Nephron (organoid): ENCODE measurements around the gene RYR2.

Source experiments
- H3K27ac Mint-ChIP-seq, 3 experiments: 2 replicates each; pipeline ENCODE4 v1.8.0; 2020; ENCODE audit warnings: mixed read lengths in 3 of 3, mild to moderate bottlenecking in 2 of 3, moderate library complexity in 1 of 3
- H3K27me3 Mint-ChIP-seq: 2 replicates; pipeline ENCODE4 v1.8.0; 2021; ENCODE audit warnings: low read depth, mild to moderate bottlenecking, moderate library complexity, mixed read lengths
- H3K36me3 Mint-ChIP-seq: 2 replicates; pipeline ENCODE4 v1.8.0; 2020; ENCODE audit warnings: low read depth, mixed read lengths
- H3K4me1 Mint-ChIP-seq: 2 replicates; pipeline ENCODE4 v1.8.0; 2020; ENCODE audit warnings: mixed read lengths
- H3K4me3 Mint-ChIP-seq, 3 experiments: 2 replicates each; pipeline ENCODE4 v1.8.0; 2020; ENCODE audit warnings: mild to moderate bottlenecking in 3 of 3, mixed read lengths in 3 of 3, moderate library complexity in 2 of 3
- H3K9me3 Mint-ChIP-seq: 2 replicates; pipeline ENCODE4 v1.8.0; 2020; ENCODE audit warnings: mixed read lengths
- CTCF ChIP-seq, 3 experiments: fragments of 200-600 bp; sonication (generic); IDR thresholded peaks; one replicate each; pipeline ENCODE4 v1.5.0; 2021; ENCODE audit warnings: antibody characterized with exemption in 3 of 3; ENCODE audit not compliant: unreplicated experiment in 3 of 3

Gene RYR2

GRCh38 chr1:237316352-237316751 lies 274.4 kb downstream of the RYR2 start:
- H3K9me3 Mint-ChIP-seq, result peaks cover 3% of the 10 kb centered on the region
- H3K4me3 Mint-ChIP-seq, result no peak overlapping the region
- H3K27ac Mint-ChIP-seq, result no peak overlapping the region
- no peaks in the 10 kb centered on the region for H3K36me3 Mint-ChIP-seq
- peaks cover 8% of the 10 kb centered on the region for H3K4me1 Mint-ChIP-seq
- no peak for TF ChIP-seq CTCF (IDR thresholded peaks at IDR 0.05; ENCODE audit: unreplicated experiment in 3 of 3)
- H3K27me3 Mint-ChIP-seq, result no peaks in the 10 kb centered on the region

GRCh38 chr1:237318748-237319147 lies 276.8 kb downstream of the RYR2 start:
- Mint-ChIP-seq H3K27ac (no peak overlapping the region), H3K36me3 (no peaks in the 10 kb centered on the region), H3K9me3 (no peaks in the 10 kb centered on the region), H3K4me1 (peaks cover 12% of the 10 kb centered on the region), H3K27me3 (no peaks in the 10 kb centered on the region), H3K4me3 (no peak overlapping the region)
- TF ChIP-seq CTCF (IDR thresholded peaks at IDR 0.05; ENCODE audit: unreplicated experiment in 3 of 3), result no peak

DNA sequence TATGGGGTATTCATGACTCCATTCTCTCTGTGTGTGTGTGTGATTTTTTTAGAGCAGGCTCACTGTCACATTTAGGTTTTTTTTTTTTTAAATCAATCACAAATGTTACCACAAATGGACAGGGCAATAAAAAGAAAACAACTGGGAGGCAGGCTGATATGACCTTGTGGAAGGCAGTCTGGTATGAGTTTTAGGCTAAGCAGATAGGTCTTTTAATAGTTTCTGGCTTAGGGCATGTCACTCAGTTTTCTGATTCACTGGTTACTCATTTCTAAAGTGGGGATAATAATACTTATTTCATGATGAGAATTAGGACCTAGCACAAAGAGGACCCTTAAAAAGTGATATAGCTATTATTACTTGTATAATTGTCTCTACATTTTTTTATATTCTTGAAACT lies 278.9 kb downstream of the RYR2 start:
- Mint-ChIP-seq H3K27me3 (no peaks in the 10 kb centered on the region), H3K9me3 (peaks cover 3% of the 10 kb centered on the region), H3K4me3 (no peak overlapping the region), H3K4me1 (peaks cover 12% of the 10 kb centered on the region), H3K27ac (peak overlapping the region in 1 of 3 experiments; percentile 15), H3K36me3 (no peaks in the 10 kb centered on the region)
- no peak for TF ChIP-seq CTCF (IDR thresholded peaks at IDR 0.05; ENCODE audit: unreplicated experiment in 3 of 3)

DNA sequence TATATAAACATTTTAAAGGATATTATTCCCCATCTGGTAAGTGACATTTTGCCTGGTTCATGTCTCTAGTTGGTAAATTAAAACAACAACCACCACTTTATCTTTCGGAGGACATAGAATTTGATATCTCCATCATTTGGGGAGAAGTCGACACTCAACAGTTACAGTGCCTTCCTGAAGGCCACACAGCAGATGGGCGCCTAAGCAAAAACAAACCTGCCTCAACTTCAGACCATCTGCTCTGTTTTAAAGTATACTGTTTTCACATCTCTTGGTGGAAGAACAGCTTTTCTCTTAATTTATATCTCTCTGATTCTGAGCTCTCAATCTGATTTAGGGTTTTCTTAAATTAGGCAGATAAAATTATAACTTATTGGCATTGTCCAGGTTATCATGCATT lies 282.2 kb downstream of the RYR2 start:
- H3K27ac Mint-ChIP-seq, result no peak overlapping the region
- peaks cover 12% of the 10 kb centered on the region for H3K4me1 Mint-ChIP-seq
- H3K36me3 Mint-ChIP-seq, result no peaks in the 10 kb centered on the region
- TF ChIP-seq CTCF (IDR thresholded peaks at IDR 0.05; ENCODE audit: unreplicated experiment in 3 of 3), result no peak
- no peak overlapping the region for H3K4me3 Mint-ChIP-seq
- H3K9me3 Mint-ChIP-seq, result peaks cover 3% of the 10 kb centered on the region
- H3K27me3 Mint-ChIP-seq, result no peaks in the 10 kb centered on the region

DNA sequence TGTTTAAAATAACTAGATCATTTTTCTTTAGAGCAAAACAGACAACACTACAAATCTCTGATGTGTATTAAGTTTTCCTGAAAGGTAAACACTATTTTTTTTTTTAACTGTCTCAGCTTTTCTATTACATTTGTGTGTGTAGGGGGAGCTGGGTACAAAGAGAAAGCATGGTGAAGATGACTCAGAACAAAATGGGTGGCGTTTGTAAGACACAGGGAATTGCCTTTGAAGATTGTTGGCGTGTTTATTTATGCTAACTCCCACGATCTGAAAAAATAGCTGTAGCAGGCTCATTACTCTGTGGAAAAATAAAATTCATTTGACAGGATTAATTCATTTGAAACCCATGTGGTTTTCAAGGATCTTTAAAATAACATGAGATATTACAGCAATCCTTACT lies 285.1 kb downstream of the RYR2 start:
- Mint-ChIP-seq H3K27ac (no peak overlapping the region), H3K27me3 (no peaks in the 10 kb centered on the region), H3K36me3 (no peaks in the 10 kb centered on the region), H3K4me3 (no peak overlapping the region), H3K9me3 (peaks cover 3% of the 10 kb centered on the region), H3K4me1 (no peaks in the 10 kb centered on the region)
- no peak for TF ChIP-seq CTCF (IDR thresholded peaks at IDR 0.05; ENCODE audit: unreplicated experiment in 3 of 3)

DNA sequence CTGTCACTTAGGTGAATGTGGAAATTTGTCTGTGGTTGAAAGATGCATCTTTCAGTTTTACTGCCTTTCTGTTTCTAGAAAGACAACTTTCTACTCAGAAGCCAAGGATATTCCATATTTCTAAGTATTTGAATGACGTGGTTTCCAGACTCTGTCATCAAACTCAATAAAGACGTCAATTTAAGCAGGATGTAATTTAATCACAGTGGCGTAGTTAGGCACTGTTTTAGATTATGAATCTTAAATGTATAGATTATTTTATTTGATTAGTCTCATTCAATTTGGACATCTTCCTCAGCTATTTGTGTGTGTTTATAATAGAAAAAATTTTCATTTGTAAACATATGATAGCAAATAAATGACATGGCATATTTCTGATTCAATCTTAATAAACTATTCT lies 298.9 kb downstream of the RYR2 start:
- Mint-ChIP-seq H3K4me1 (no peaks in the 10 kb centered on the region), H3K27me3 (peaks cover 3% of the 10 kb centered on the region), H3K36me3 (no peaks in the 10 kb centered on the region), H3K4me3 (no peak overlapping the region), H3K9me3 (peaks cover 9% of the 10 kb centered on the region), H3K27ac (no peak overlapping the region)
- TF ChIP-seq CTCF (IDR thresholded peaks at IDR 0.05; ENCODE audit: unreplicated experiment in 3 of 3), result no peak
